GM21390 (cell line): ENCODE results near the gene FLG2.

ENCODE experiments used
- ATAC-seq: cut with Tn5 transposase; IDR thresholded peaks from one replicate; pipeline ENCODE4 v1.9.1; 2021; ENCODE audit not compliant: unreplicated experiment

Gene FLG2

DNA sequence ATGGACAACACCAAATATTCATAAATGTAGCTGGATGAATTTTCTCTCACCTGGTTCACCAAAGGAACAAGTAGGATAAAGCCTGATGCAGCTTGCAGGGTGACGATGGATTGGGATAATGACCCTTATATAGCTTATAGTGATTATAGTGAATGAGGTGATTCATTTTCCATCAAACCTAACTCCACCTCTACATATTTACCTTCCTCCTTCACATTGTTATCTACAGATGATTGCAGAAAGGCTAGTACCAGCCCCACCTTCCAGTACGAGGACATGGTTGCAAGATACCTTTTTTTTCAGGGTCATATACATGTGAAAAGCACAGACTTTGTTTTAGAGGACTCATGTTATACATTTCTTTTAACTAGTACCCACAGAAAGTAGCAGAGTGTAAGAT is at the start of gene FLG2:
Gene FLG2 (minus strand): TSS at position 101 of the 400 bp plus-strand sequence. CDS start 1,122 bp downstream, outside the sequence.
- ATAC-seq, result no peak

GRCh38 chr1:152408664-152409063 is 48.9 kb upstream of the FLG2 start:
- no peak for ATAC-seq

- ATAC-seq, result no peak
Observed at GRCh38 chr1:152398812-152399698, 39.2 kb upstream of the FLG2 start.

DNA sequence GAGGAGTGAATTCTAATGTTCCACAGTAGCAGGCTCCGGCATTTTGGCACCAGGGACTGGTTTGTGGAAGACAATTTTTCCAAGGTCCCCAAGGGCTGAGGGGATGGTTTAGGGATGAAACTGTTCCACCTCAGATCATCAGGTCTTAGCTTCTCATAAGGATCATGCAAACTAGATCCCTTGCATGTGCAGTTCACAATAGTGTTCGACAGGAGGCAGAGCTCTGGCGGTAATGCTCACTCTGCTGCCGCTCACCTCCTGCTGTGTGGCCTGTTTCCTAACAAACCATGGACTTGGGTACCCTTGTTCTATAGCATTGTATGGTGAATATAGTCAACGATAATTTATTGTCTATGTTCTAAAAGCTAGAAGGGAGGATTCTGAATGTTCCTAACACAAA is 37.7 kb upstream of the FLG2 start:
- no peak for ATAC-seq

DNA sequence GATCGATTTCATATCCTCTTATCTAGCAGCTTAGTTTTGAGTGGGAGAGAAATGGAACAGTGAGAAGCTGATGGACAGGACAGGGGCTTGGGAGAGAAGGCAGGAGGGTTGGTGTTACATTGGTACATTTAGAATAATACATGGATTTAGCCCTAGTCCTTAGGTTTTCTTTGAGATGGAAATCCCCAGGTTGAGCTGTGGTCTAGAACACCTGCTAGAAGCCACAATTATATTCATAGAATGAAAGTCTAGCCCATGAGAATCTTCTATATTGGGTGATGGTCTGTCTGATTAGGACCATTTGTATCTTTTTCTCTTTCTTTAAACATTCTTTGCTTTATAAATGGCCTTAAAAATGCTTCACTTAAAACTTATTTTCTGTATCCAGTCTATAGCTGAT is 34.3 kb upstream of the FLG2 start:
- ATAC-seq, result no peak

DNA sequence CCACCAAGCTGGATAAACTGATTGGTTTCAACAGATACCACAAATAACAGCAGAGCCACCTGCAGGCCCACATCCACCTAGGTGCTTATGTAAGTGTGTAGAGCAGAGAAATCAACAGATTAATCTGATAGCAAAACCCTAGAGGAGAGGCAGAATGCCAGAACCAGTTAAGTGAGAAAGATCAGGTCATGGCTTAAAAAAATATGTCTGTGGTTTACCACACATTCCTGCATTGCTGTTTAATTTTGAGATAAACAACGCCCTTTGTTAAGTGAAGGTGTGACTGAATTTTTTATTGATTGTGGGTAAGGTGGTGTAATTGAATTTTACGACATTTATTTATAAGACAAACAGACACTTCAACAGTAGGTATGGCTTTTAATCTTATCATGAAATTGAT is 33.1 kb upstream of the FLG2 start:
- ATAC-seq, result no peak

DNA sequence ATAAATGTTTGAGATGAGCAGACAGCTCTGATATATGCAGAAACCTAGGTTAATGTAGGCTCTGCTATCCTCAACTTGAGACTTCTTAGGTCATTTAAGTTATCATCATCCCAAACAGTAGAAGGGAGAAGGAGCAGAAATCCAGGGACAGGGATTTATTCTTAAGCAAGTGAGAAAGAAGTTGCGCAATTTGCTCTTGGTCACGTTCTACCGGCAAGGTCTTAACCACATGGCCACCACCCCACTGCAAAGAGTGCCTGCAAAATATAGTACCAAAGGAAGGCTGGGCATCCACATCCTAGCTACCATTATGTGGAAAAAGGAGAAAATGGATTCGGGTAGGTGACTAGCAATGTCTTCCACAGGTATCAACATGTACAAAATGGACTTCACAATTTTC is 29.1 kb upstream of the FLG2 start:
- ATAC-seq, result no peak

DNA sequence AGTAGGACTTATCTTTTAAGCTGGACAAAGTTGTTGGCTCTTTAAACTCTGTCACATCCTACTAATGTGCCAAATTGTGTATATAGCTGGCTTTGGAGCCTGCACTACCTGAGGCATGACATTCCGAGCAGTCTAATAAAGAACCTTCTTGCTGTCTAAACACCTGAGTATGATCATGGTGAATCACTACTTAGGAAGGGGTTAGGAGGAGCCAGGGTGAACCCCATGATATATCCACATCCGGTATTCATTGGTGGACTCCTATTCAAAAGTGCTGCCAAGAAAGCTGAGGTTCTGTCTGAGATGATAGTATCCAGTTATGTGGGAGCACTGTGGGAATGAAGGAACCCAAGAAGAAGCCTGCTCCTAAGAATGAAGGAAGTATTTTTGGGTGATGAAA is 27.1 kb upstream of the FLG2 start:
- no peak for ATAC-seq

- no peak for ATAC-seq
Observed at GRCh38 chr1:152380932-152381331, 21.1 kb upstream of the FLG2 start.

GRCh38 chr1:152374451-152374850 is 14.6 kb upstream of the FLG2 start:
- no peak for ATAC-seq

DNA sequence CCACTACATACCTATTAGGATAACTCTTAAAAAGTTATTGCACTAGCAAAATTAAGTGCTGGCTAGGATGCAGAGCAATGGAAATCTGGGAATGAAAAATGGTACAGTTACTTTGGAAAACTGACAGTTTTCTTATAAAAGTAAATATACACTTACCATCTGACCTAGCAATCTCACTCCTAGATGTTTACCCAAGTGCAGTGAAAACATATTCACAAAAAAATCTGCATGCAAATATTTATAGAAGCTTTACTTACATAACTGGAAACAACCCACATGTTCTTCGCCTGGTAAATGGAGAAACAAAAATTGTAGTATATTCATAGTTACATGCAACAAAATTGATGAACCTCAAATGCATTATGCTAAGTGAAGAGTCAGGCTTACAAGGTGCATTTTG is 12.9 kb upstream of the FLG2 start:
- no peak for ATAC-seq

- ATAC-seq, result no peak
Observed at GRCh38 chr1:152367436-152367835, 7.6 kb upstream of the FLG2 start.

- no peak for ATAC-seq
Observed at GRCh38 chr1:152356736-152357135, 3.1 kb downstream of the FLG2 start.

- ATAC-seq, result no peak
Observed at GRCh38 chr1:152349611-152350010, 10.2 kb downstream of the FLG2 start.

- no peak for ATAC-seq
Observed at GRCh38 chr1:152348447-152348846, 11.4 kb downstream of the FLG2 start.

DNA sequence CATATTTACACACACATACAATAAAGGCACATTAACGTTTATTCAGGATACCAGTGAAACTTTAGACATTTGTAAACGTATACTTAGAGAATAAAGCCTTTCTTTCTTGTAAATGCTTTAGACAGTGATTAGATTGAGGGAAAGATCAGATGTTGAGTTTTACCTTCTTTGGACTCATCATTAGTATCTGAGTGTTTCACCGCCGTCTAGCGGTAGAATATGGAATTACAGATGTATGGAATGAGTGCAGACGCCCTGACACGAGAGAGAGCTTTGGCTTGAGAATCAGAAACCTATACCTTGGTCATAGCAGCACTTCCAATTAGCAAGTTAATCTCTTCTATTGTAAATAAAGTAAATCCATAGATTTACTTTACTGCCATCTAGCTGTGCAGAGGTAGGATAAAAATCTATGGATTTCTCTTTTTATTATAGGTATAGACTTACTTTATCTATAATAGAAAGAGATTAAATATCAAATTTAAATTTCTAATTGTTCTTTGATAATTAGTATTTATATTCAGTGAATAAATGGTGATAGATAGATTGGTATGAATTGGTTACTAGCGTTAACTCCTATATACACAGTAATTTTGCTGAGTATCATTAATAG is 12.6 kb downstream of the FLG2 start:
- ATAC-seq, result no peak

DNA sequence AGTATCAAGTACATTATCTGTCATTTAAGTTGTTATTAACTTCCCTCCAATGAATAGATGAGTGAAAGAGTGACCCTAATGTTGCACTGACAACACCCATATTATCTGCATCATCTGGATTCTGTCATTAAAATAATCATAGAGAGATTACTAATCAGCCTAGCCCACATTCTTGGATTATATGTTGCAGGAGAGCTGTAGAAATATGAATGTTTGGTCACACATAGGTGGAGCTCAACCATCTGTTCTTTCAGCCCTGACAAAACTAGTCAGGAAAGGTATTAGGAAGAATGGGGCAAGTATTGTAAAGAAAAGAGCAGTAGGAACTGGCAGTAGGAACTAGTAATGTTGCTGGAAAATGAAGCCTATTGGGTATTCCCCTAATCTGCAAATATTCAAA is 15.4 kb downstream of the FLG2 start:
- no peak for ATAC-seq

GRCh38 chr1:152343006-152343405 is 16.8 kb downstream of the FLG2 start:
- ATAC-seq, result no peak

- no peak for ATAC-seq
Observed at GRCh38 chr1:152335399-152335798, 24.4 kb downstream of the FLG2 start.

GRCh38 chr1:152328801-152329391 is 30.9 kb downstream of the FLG2 start:
- ATAC-seq, result no peak

- no peak for ATAC-seq
Observed at GRCh38 chr1:152325111-152325510, 34.7 kb downstream of the FLG2 start, which contains the start of gene FLG. Gene FLG, minus strand, starts transcription at chr1:152325239. Its CDS starts 9,783 bp downstream, at chr1:152315456.

DNA sequence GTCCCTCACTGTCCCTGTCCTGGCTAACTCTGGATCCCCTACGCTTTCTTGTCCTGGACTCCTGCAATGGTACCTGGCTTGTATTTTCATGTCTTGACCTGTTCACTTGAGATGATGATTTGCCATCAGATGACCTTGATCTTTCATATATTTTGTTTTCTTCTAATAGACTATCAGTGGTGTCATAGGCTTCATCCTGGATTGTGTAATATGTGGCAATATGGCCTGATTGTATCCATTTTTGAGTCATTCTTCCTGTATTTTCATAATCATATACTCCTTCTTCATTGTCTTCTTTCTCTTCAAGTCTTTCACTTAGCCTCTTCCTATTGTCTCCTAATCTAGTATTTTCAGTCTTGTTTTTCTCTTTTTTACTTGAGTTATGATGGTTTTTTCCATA is 45.8 kb downstream of the FLG2 start:
- no peak for ATAC-seq
